HG03159 (cell line): ENCODE results near the gene RAB40C.

ENCODE experiments used
- ATAC-seq: cut with Tn5 transposase; IDR thresholded peaks from one replicate; pipeline ENCODE4 v1.9.1; 2021; ENCODE audit warnings: mild to moderate bottlenecking, moderate library complexity; ENCODE audit not compliant: unreplicated experiment

Gene RAB40C

DNA sequence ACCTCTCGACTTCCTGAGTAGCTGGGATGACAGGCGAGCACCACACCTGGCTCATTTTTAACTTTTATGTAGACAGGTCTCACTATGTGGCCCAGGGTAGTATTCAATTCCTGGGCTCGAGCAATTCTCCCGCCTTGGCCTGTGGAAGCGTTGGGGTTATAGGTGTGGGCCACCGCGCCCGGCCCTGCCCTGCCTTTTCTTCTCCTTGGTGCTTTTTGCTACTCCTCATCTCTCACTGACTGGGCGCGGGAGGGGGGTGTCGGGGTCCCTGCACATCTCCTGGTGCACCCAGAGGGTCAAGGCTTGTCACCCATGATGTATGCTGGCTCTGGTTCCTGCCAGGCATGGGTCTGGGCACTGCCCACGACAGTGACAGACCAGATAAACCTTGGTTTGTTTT, 54.7 kb downstream of the RAB40C start:
- no peak for ATAC-seq

DNA sequence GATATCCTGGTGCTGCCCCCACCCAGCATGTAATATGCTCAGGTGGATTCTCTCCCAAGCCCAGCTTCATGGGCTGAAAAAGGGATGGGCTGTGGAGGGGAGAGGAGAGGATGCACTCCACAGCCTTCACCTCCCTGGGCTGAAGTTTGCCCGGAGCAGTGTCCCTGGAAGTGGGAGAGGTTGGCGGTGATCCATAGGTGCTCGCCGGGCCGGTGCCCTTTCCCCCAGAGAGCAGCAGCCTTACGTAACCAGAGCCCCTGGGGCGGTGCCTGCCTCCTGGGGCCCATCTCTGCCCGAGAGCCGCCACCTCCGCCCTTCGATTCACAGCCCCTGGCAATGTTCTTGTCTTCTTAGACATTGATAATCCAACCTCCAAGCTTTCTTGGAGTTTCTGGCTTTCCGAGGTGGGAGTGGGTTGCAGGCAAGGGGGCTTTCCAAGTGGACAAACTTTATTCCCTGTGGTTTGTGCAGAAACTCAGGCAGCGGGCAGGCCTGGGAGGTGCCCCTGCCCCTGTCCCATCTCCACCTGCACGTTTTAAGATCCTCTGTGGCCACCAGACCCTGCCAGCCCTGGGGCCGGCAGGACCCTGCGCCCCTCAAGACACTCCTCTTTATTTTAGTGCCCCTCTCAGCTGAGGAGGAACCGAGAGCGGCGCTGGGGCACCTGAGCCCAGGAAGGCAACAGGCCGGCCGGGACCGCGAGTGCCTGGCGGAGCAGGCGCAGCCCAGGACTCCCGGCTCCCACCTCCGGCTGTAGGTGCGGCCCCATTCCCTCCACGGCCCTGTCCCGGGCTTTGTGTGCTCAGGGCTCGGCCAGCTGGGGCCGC, 56.2 kb downstream of the RAB40C start:
- no peak for ATAC-seq

DNA sequence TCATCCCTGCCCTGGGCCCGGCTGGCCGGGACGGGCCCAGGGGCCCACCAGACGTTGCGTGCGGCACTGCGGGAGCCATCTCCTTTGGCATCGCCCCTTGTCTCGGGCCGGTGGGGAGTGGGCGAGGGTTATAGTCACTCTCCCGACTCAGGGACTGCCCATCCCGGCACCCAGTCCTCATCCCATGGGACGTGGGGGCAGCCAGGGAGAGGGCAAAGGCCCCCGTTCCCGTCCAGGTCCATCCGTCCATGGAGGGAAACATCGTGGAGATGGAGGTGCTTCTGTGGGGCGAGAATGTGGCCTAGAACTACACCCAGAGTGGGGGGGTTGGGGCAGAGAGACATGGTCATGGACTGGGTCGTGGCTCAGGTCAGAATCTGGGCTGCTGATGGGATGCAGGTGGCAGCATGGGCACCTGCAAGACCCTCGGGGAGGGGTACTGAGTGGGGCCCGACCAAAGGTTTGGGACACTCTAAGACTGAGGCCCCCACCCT, 56.9 kb downstream of the RAB40C start:
- no peak for ATAC-seq

DNA sequence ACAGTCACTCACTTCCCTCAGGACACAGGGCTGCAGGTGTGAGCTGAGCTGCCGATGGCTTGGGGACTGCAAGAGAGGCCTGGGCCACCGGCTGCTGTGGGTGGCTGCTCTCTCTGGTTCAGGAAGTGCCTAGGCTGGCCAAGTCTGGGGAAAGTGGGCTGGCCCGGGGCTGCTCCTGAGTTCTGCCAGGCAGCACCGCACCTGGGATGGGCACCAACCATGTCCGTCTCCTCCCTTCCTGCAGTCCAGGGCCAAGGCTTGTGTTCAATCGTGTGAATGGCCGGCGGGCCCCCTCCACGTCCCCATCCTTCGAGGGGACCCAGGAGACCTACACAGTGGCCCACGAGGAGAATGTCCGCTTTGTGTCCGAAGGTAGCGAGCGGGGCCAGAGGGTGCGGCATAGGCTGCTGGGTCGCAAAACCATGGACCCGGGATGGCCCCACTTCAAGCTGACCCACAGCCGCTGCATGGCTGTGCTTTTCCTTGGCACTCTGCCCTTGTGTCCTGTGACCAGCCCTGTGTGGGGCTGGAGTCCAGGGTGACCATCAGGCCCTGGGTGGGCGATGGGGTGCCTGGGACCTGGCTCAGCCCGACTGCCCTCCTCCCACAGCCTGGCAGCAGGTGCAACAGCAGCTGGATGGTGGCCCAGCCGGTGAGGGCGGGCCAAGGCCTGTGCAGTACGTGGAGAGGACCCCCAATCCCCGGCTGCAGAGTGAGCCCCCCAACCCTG, 57.5 kb downstream of the RAB40C start:
- ATAC-seq, result no peak

DNA sequence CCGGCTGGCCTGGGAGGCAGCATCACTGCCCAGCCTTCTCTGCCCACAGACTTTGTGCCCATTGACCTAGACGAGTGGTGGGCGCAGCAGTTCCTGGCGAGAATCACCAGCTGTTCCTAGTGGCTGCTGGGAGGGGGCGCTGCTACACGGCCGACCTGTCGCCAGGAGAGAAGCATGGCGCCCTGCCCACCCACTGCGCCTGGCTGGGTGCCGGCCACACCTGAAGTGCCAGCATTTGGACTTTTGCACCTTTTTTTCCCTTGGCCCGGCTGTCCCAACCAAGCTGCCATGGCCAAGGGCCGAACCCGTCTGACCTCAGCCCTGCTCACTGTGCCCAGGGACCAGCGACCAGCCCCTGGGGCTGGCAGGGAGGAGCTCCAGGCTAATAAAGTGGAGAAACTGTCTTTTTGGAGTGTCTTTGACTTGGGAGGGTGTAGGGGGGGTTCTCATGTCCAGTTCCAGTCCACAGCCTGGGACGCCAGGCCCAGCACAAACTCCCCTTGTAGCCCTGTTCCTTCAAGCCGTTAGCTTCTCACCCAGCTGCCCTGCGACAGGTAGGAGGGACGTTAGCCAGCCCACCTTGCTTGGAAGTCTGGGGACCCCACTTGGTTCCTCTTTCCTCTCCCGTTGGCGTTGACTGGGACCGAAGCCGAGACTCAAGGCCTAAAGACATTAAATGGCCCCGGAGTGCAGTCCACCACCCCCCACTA, 58.4 kb downstream of the RAB40C start:
- no peak for ATAC-seq

DNA sequence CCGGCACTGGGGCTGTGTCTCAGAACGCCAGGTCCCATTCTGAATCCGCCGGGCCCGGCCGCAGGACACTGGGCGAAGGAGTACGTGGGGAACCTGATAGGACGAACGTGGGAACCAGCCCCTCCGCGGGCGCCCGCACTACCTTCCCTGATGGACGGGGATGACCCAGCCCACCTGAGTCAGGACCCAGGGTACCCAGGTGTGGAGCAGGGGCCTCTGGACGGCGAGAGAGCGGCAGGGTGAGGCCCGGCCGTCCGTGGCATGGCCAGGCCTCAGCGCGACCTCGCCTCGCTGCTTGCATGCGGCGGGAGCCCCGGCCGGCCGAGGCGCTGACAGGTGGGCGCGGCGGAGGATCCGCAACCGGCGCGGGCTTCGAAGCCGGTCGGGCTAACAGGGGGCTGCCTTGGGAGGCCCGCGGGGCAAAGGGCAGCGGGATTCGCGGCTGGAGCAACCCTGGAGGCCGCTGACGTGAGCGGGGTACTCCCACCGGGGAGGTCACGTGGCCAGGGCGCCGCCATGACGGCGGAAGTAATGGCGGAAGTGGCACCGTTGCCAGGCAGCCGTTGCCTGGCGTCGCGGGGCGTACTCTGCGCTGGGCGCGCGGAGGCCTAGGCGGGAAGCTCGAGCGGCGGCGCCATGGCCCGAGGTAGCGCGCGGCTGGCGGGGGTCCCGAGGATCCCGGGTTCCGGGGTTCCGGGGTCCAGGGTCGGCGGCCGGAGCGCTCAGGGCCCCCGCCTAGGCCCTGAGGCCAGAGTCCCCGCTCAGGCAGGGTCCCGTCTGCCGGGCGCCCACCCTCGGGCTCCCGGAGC, 59.1 kb downstream of the RAB40C start, which contains the start of gene WDR90:
TSS of gene WDR90 (plus strand) at position 585 of the 809 bp plus-strand sequence. CDS start at position 637, 52 bp downstream.
- peak; percentile 82 for ATAC-seq

DNA sequence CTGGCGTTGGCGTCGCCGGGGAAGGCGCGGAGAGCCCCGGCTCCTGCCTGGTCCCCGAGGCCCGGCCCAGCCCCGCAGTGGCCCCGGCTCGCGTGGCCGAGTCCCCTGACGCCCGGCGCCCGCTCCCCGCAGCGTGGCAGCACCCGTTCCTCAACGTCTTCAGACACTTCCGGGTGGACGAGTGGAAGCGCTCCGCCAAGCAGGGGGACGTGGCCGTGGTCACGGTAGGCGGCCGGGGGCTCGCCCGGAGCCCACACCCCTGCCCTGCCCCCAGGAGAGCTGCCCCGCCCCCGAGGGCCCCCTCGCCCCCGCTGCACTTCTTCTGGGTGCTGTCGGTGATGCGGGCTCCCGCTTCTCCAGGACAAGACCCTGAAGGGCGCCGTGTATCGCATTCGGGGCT, 59.8 kb downstream of the RAB40C start:
- ATAC-seq, result peak; percentile 17

DNA sequence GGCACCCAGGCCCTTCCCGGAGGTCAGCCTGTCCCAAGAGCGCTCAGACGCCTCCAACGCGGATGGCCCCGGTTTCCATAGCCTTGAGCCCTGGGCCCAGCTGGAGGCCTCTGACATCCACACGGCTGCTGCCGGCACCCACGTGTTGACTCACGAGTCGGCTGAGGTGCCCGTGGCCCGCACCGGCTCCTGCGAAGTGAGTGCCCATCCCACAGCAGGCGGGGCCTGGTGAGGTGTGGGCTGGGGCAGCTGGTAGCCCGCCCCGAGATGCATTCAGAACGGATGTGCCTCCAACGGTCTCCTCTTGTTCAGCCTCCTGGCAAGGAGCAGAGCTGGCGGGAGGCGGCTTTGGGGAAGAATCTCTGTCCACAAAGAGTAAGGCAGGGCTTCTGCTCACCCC, 62.0 kb downstream of the RAB40C start:
- no peak for ATAC-seq

DNA sequence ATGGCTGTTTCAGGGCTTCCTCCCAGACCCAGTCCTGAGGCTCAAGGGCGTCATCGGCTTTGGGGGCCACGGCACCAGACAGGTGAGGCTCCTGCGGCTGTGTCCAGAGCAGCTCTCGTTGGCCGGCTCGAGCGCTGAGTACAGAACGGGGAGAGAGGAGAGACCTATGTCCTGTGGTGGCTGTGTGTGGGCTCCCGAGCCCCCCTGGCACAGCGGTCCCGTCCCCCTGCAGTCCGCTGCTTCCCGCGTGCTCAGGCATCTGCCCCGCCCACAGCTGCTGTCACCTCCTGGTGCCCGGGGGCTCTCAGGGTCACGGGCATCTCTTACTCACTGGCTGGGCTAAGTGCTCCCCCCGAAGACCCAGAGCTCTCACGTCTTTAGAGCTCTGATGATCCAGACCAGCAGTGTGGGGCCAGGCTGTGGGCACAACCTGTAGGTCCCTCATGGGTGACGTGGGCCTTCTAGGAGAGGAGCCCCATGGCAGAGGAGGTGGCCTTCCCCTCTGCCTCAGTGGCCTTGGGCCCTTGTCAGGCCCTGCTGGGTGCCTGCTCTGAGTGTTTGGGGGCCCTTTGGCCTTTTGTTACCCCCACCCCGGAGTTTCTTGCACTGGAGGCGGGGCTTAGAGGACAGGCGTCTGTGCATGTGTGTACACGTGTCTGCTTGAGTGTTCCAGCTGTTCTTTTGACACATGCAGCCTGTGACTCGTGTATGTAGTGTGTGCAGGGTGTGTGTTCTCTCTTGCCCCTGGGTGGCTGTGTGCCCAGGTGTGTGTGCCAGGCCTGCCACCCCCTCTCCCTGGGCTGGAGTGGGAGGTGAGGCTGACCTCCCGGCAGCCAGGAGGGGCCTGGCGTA, 62.8 kb downstream of the RAB40C start:
- no peak for ATAC-seq

DNA sequence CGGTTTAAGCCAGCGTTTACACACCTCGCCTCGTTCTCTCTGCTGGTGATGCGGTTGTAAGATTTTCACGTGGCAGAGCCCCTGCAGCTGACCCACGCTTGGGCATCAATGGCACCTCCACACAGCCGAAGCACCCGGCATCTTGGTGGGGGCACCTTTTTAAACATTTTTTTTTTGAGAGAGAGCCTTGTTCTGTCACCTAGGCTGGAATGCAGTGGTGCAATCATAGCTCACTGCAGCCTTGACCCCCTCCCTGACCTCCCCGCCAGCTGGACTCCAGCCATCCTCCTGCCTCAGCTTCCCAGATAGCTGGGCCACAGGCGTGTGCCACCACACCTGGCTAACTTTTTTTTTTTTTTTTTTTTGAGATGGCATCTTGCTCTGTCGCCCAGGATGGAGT, 64.2 kb downstream of the RAB40C start:
- ATAC-seq, result no peak

DNA sequence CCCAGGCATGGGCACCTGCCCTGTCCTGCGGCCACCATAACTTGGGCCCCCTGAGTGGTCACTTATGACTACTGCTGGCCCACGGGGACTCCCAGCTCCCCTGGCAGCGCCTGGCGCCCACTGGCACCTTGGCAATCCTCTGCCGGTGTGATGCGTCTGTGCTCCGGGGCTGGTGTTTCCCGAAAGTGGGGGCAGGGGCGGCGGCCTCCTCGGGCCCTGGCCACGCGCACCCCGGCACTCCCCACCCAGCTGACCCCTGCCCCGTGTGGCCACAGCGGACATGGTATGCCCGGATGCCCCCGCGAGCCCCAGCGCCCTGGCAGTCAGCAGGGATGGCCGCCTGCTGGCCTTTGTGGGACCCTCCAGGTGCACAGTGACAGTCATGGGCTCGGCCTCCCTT, 67.6 kb downstream of the RAB40C start:
- no peak for ATAC-seq

DNA sequence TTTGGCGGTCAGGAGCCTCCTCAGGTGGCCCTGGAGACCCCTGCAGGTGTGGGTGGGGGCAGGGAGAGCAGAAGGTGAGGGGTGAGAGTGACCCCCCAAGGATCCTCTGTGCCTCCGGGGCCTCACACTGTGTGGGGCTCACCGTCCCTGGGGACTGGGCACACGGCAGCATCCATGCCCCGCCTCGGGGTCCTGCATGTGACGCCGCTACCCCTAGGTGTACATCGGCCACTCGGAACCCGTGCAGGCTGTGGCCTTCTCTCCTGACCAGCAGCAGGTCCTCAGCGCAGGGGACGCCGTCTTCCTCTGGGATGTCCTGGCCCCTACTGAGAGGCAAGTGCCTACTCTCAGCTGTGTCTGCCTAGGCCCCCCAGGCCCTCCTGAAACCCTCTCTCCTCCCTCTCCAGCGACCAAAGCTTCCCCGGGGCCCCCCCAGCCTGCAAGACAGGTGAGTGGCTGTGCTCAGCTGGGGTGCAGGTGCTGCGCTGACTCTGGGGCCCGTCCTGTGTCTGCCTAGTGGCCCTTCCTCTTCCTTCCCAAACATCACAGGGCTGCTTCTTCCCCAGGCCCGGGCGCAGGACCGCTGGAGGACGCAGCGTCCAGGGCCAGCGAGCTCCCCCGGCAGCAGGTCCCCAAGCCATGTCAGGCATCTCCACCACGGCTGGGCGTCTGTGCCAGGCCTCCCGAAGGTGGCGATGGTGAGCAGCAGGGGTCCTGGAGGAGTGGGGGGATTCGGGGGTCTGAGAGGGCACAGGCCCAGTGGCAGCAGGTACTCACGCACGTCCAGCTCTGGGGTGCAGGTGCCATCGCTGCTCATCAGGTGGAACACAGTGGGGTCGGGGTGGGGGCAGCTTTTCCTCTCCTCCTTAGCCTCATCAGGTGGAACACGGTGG, 69.1 kb downstream of the RAB40C start:
- no peak for ATAC-seq

DNA sequence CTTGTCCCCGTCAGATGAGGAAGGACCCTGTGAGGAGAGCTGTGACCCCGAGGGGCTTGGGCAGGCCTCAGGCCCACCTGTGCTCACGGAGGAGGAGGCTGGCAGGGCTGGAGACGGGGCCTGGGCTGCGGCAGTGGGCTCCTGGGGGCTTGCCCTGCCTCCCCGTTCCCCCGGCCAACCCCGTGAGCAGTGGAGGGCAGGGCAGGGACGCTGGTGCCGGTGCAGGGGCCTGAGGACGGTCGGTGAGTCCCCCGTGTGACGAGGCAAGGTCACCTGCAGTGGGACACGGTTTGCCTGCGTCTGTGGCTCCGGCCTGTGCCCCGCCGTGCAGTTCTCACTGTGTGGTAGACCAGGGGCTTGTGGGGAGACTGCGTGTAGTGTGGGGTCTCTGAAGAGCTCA, 69.8 kb downstream of the RAB40C start:
- no peak for ATAC-seq

DNA sequence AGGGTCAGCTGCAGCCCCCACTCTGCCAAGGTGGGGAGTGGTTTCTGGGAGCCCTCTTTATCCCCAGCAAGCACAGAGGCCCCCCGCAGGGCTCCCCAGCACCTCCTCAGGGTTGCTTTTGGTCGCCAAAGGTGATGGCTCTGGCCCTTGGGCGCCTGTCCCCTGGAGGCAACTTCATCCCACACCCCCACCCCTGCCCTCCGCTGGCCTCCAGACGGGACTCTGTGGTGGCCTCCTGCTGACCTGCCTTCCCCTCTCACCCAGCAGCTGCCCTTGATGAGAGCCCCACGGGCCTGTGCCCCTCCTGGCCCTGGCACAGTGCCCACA, 70.2 kb downstream of the RAB40C start:
- ATAC-seq, result no peak

DNA sequence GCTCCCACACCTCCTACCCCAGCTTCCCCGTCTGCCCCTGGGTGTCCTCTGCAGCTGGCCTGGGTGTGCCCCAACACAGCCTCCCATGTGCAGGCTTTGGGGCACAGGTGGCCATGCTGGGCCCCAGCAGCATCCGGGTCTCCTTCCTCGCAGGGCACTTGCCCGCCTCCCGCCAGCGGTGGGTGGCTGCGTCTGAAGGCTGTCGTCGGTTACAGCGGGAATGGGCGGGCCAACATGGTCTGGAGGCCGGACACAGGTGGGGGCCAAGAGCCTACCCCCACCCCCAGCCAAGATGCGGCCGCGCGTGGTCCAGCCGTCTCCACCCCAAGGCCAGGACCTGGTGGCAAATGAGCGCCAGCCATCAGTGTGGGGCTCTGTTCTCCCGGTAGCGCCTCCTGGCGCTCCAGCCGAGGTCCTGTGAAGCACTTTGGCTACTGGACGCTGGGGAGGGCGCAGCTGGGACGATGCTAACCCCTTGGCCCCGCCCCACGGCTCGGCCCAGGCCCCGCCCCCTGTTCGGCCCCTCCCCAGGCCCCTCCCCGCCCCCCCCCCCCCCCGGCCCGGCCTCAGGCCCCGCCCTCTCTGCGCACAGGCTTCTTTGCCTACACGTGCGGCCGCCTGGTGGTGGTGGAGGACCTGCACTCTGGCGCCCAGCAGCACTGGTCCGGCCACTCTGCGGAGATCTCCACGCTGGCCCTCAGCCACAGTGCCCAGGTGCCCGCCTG, 70.8 kb downstream of the RAB40C start:
- ATAC-seq, result peak; percentile 60

DNA sequence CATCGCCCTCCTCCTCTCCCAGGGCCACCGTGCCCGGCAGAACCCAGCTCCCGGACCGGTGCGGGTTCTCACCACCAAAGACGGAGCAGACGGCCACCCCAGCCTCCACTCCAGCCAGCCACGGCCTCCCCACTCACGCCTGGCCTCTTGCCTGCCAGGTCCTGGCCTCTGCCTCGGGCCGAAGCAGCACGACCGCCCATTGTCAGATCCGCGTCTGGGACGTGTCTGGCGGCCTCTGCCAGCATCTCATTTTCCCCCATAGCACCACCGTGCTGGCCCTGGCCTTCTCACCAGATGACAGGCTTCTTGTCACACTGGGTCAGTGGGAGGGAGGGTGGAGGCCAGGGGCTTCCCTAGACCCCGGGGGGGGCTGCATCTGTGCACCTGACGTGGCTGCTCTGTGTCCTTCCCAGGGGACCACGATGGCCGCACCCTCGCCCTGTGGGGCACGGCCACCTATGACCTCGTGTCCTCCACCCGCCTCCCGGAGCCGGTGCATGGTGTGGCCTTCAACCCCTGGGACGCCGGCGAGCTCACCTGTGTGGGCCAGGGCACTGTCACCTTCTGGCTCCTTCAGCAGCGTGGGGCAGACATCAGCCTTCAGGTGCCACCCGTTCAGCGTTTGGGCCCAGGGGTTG, 71.4 kb downstream of the RAB40C start:
- peak; percentile 6 for ATAC-seq

DNA sequence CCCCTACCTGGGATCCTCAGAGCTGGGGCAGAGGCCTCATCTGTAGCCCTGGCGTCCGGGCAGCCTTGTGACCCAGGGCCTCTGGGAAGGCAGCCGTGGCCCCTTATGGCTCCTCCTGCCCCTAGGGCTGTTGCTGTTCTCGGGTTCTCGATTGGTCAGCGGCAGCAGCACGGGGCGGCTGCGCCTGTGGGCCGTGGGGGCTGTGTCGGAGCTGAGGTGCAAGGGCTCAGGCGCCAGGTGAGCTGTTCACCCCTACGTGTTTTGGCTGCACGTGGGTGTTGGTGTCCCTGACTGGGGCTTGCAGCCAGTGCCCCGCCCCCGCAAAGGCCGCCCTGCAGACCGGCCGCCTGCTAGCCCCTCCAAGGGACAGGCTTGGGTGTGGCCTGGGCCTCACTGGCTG, 72.2 kb downstream of the RAB40C start:
- ATAC-seq, result no peak

DNA sequence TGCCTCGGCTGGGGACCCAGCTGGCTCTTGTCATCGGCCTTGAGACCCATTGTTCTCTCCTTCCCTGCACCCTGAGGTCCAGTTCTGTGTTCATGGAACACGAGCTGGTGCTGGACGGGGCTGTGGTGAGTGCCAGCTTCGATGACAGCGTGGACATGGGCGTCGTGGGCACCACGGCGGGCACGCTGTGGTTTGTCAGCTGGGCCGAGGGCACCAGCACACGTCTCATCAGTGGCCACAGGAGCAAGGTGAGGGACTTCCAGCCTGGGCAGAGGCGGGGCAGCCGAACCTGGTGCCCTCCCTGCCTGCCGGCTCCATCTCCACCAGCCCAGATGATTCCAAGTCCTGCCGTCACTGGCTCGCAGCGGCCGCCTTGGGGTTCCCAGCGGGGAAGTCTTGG, 72.7 kb downstream of the RAB40C start:
- no peak for ATAC-seq
